Measurements from ENCODE around the gene CLASP1. TPM values are rescaled to one million over a fixed set of nuclear protein-coding genes. Genes with fewer than 3 reads are reported as not detected.

The CLASP1 gene
- total and polyA plus RNA-seq, 5 donors from 2014 or later: 8.7 to 72.1 (median 12.2) TPM

- Mint-ChIP-seq H3K27me3 (no peaks in the 10 kb centered on the region), H3K4me3 (no peak overlapping the region), H3K4me1 (peaks cover 28 to 54% (median 39%) of the 10 kb centered on the region in 4 donors), H3K9me3 (no peaks in the 10 kb centered on the region), H3K27ac (peak overlapping the region in 2 of 3 donors; percentile 82), H3K36me3 (peaks cover 33% of the 10 kb centered on the region)
- DNase-seq (no peak), ATAC-seq (ENCODE audit: low read depth in 2 of 2) (no peak)
- Histone ChIP-seq H3K4me1 (ENCODE audit: control insufficient read depth, insufficient read depth, low read length, poor library complexity, severe bottlenecking) (peaks cover 6% of the 10 kb centered on the region), H3K4me3 (ENCODE audit: low read depth, low read length) (no peak overlapping the region), H3K27me3 (ENCODE audit: control insufficient read depth, insufficient read depth, low read length) (no peaks in the 10 kb centered on the region), H3K27ac (ENCODE audit: insufficient read depth, low read length, poor library complexity, severe bottlenecking) (no peak overlapping the region), H3K36me3 (ENCODE audit: control insufficient read depth, insufficient read depth, low read length) (peaks cover 28% of the 10 kb centered on the region), H3K9me3 (ENCODE audit: control insufficient read depth in 2 of 2, low read length in 2 of 2) (no peaks in the 10 kb centered on the region)
These were observed 175.8 kb downstream of the CLASP1 start for GRCh38 chr2:121473512-121473911.

GRCh38 chr2:121472470-121472993, 176.7 kb downstream of the CLASP1 start:
- peaks cover 42% of the 10 kb centered on the region for H3K36me3 Mint-ChIP-seq
- H3K4me1 ChIP-seq (ENCODE audit: control insufficient read depth, insufficient read depth, low read length, poor library complexity, severe bottlenecking): peaks cover 6% of the 10 kb centered on the region
- H3K27ac ChIP-seq (ENCODE audit: insufficient read depth, low read length, poor library complexity, severe bottlenecking): no peak overlapping the region
- peaks cover 38% of the 10 kb centered on the region for H3K36me3 ChIP-seq (ENCODE audit: control insufficient read depth, insufficient read depth, low read length)
- no peaks in the 10 kb centered on the region for H3K27me3 ChIP-seq (ENCODE audit: control insufficient read depth, insufficient read depth, low read length)
- ATAC-seq (ENCODE audit: low read depth in 2 of 2) (no peak), DNase-seq (peak in 1 of 3 donors; percentile 57)
- H3K9me3 ChIP-seq (ENCODE audit: control insufficient read depth in 2 of 2, low read length in 2 of 2): no peaks in the 10 kb centered on the region
- no peaks in the 10 kb centered on the region for H3K9me3 Mint-ChIP-seq
- H3K4me1 Mint-ChIP-seq: peaks cover 31 to 51% (median 39%) of the 10 kb centered on the region in 4 donors
- peak overlapping the region in 1 of 3 donors; percentile 68 for H3K27ac Mint-ChIP-seq
- H3K4me3 Mint-ChIP-seq: no peak overlapping the region
- H3K27me3 Mint-ChIP-seq: no peaks in the 10 kb centered on the region
- H3K4me3 ChIP-seq (ENCODE audit: low read depth, low read length): no peak overlapping the region

- Histone ChIP-seq H3K36me3 (ENCODE audit: control insufficient read depth, insufficient read depth, low read length) (peaks cover 45% of the 10 kb centered on the region), H3K4me3 (ENCODE audit: low read depth, low read length) (no peak overlapping the region), H3K27me3 (ENCODE audit: control insufficient read depth, insufficient read depth, low read length) (no peaks in the 10 kb centered on the region), H3K27ac (ENCODE audit: insufficient read depth, low read length, poor library complexity, severe bottlenecking) (no peak overlapping the region), H3K4me1 (ENCODE audit: control insufficient read depth, insufficient read depth, low read length, poor library complexity, severe bottlenecking) (peaks cover 6% of the 10 kb centered on the region), H3K9me3 (ENCODE audit: control insufficient read depth in 2 of 2, low read length in 2 of 2) (no peaks in the 10 kb centered on the region)
- no peak for ATAC-seq (ENCODE audit: low read depth in 2 of 2)
- DNase-seq: no peak
- Mint-ChIP-seq H3K27ac (peak overlapping the region in 1 of 3 donors; percentile 68), H3K9me3 (peaks cover 0 to 4% (median 0%) of the 10 kb centered on the region in 7 donors), H3K36me3 (peaks cover 50% of the 10 kb centered on the region), H3K4me3 (no peak overlapping the region), H3K27me3 (no peaks in the 10 kb centered on the region), H3K4me1 (peaks cover 31 to 48% (median 38%) of the 10 kb centered on the region in 4 donors)
These were observed 177.5 kb downstream of the CLASP1 start for GRCh38 chr2:121471532-121472469.

- ATAC-seq (ENCODE audit: low read depth in 2 of 2) (no peak), DNase-seq (no peak)
- Mint-ChIP-seq H3K36me3 (peaks cover 58% of the 10 kb centered on the region), H3K27ac (no peak overlapping the region), H3K4me3 (no peak overlapping the region), H3K27me3 (no peaks in the 10 kb centered on the region), H3K4me1 (peaks cover 24 to 39% (median 32%) of the 10 kb centered on the region in 4 donors), H3K9me3 (peaks cover 0 to 4% (median 0%) of the 10 kb centered on the region in 7 donors)
- peaks cover 53% of the 10 kb centered on the region for H3K36me3 ChIP-seq (ENCODE audit: control insufficient read depth, insufficient read depth, low read length)
- H3K27ac ChIP-seq (ENCODE audit: insufficient read depth, low read length, poor library complexity, severe bottlenecking): no peak overlapping the region
- H3K27me3 ChIP-seq (ENCODE audit: control insufficient read depth, insufficient read depth, low read length): no peaks in the 10 kb centered on the region
- no peak overlapping the region for H3K4me3 ChIP-seq (ENCODE audit: low read depth, low read length)
- H3K4me1 ChIP-seq (ENCODE audit: control insufficient read depth, insufficient read depth, low read length, poor library complexity, severe bottlenecking): peaks cover 6% of the 10 kb centered on the region
- no peaks in the 10 kb centered on the region for H3K9me3 ChIP-seq (ENCODE audit: control insufficient read depth in 2 of 2, low read length in 2 of 2)
These were observed 178.3 kb downstream of the CLASP1 start for GRCh38 chr2:121470917-121471316.

GRCh38 chr2:121469356-121469755, 179.9 kb downstream of the CLASP1 start:
- Histone ChIP-seq H3K9me3 (ENCODE audit: control insufficient read depth in 2 of 2, low read length in 2 of 2) (no peaks in the 10 kb centered on the region), H3K4me1 (ENCODE audit: control insufficient read depth, insufficient read depth, low read length, poor library complexity, severe bottlenecking) (peaks cover 6% of the 10 kb centered on the region), H3K27me3 (ENCODE audit: control insufficient read depth, insufficient read depth, low read length) (no peaks in the 10 kb centered on the region), H3K27ac (ENCODE audit: insufficient read depth, low read length, poor library complexity, severe bottlenecking) (no peak overlapping the region), H3K36me3 (ENCODE audit: control insufficient read depth, insufficient read depth, low read length) (peaks cover 53% of the 10 kb centered on the region), H3K4me3 (ENCODE audit: low read depth, low read length) (no peak overlapping the region)
- H3K4me3 Mint-ChIP-seq: no peak overlapping the region
- peaks cover 17 to 29% (median 25%) of the 10 kb centered on the region in 4 donors for H3K4me1 Mint-ChIP-seq
- no peaks in the 10 kb centered on the region for H3K27me3 Mint-ChIP-seq
- peaks cover 64% of the 10 kb centered on the region for H3K36me3 Mint-ChIP-seq
- H3K9me3 Mint-ChIP-seq: peaks cover 0 to 4% (median 0%) of the 10 kb centered on the region in 7 donors
- no peak overlapping the region for H3K27ac Mint-ChIP-seq
- no peak for ATAC-seq (ENCODE audit: low read depth in 2 of 2)
- DNase-seq: no peak

- peaks cover 14 to 25% (median 22%) of the 10 kb centered on the region in 4 donors for H3K4me1 Mint-ChIP-seq
- H3K27me3 Mint-ChIP-seq: no peaks in the 10 kb centered on the region
- no peak overlapping the region for H3K27ac Mint-ChIP-seq
- H3K4me3 Mint-ChIP-seq: no peak overlapping the region
- Histone ChIP-seq H3K36me3 (ENCODE audit: control insufficient read depth, insufficient read depth, low read length) (peaks cover 53% of the 10 kb centered on the region), H3K4me3 (ENCODE audit: low read depth, low read length) (no peak overlapping the region), H3K9me3 (ENCODE audit: control insufficient read depth in 2 of 2, low read length in 2 of 2) (no peaks in the 10 kb centered on the region), H3K4me1 (ENCODE audit: control insufficient read depth, insufficient read depth, low read length, poor library complexity, severe bottlenecking) (peaks cover 6% of the 10 kb centered on the region), H3K27me3 (ENCODE audit: control insufficient read depth, insufficient read depth, low read length) (no peaks in the 10 kb centered on the region), H3K27ac (ENCODE audit: insufficient read depth, low read length, poor library complexity, severe bottlenecking) (no peak overlapping the region)
- H3K9me3 Mint-ChIP-seq: peaks cover 0 to 4% (median 0%) of the 10 kb centered on the region in 7 donors
- H3K36me3 Mint-ChIP-seq: peaks cover 64% of the 10 kb centered on the region
- ATAC-seq (ENCODE audit: low read depth in 2 of 2) (no peak), DNase-seq (no peak)
These were observed 180.3 kb downstream of the CLASP1 start for GRCh38 chr2:121468936-121469335.

GRCh38 chr2:121459291-121459690, 190.0 kb downstream of the CLASP1 start:
- Mint-ChIP-seq H3K9me3 (peaks cover 0 to 2% (median 0%) of the 10 kb centered on the region in 7 donors), H3K27me3 (no peaks in the 10 kb centered on the region), H3K4me3 (no peak overlapping the region), H3K4me1 (peaks cover 0 to 6% (median 3%) of the 10 kb centered on the region in 4 donors), H3K27ac (peak overlapping the region in 1 of 3 donors; percentile 35), H3K36me3 (peaks cover 53% of the 10 kb centered on the region)
- no peak overlapping the region for H3K4me3 ChIP-seq (ENCODE audit: low read depth, low read length)
- no peaks in the 10 kb centered on the region for H3K27me3 ChIP-seq (ENCODE audit: control insufficient read depth, insufficient read depth, low read length)
- H3K27ac ChIP-seq (ENCODE audit: insufficient read depth, low read length, poor library complexity, severe bottlenecking): no peak overlapping the region
- H3K9me3 ChIP-seq (ENCODE audit: control insufficient read depth in 2 of 2, low read length in 2 of 2): no peaks in the 10 kb centered on the region
- H3K4me1 ChIP-seq (ENCODE audit: control insufficient read depth, insufficient read depth, low read length, poor library complexity, severe bottlenecking): no peaks in the 10 kb centered on the region
- DNase-seq: no peak
- no peak for ATAC-seq (ENCODE audit: low read depth in 2 of 2)
- H3K36me3 ChIP-seq (ENCODE audit: control insufficient read depth, insufficient read depth, low read length): peaks cover 80% of the 10 kb centered on the region

All from CD4-positive, CD25-positive, alpha-beta regulatory T cell (primary cell).